Measurements from ENCODE around the gene MTHFD2L. TPM values are rescaled to one million over a fixed set of nuclear protein-coding genes. Genes with fewer than 3 reads are reported as not detected.

The MTHFD2L gene
- total RNA-seq, 1 experiment from 2014 or later = 7.1 TPM

- no peak for DNase-seq (ENCODE audit: low spot score)
These were observed 147.1 kb downstream of the MTHFD2L start for GRCh38 chr4:74305000-74305399.

GRCh38 chr4:74307170-74307569 is 149.3 kb downstream of the MTHFD2L start:
- no peak for DNase-seq (ENCODE audit: low spot score)

- no peak for DNase-seq (ENCODE audit: low spot score)
These were observed 150.3 kb downstream of the MTHFD2L start, which contains the start of gene EPGN for GRCh38 chr4:74308215-74308614. EPGN (plus strand) TSS chr4:74308470; CDS start chr4:74308534, 64 bp downstream.

GRCh38 chr4:74309223-74309622 is 151.3 kb downstream of the MTHFD2L start:
- no peak for DNase-seq (ENCODE audit: low spot score)

GRCh38 chr4:74311696-74312313 is 153.9 kb downstream of the MTHFD2L start:
- DNase-seq (ENCODE audit: low spot score) = peak; percentile 54

- DNase-seq (ENCODE audit: low spot score) = no peak
These were observed 156.4 kb downstream of the MTHFD2L start for GRCh38 chr4:74314329-74314728.

- no peak for DNase-seq (ENCODE audit: low spot score)
These were observed 157.0 kb downstream of the MTHFD2L start for GRCh38 chr4:74314944-74315343.

GRCh38 chr4:74315376-74315775 is 157.5 kb downstream of the MTHFD2L start:
- no peak for DNase-seq (ENCODE audit: low spot score)

GRCh38 chr4:74316397-74316796 is 158.5 kb downstream of the MTHFD2L start:
- DNase-seq (ENCODE audit: low spot score) = no peak

- no peak for DNase-seq (ENCODE audit: low spot score)
These were observed 159.8 kb downstream of the MTHFD2L start for GRCh38 chr4:74317616-74318246.

- DNase-seq (ENCODE audit: low spot score) = no peak
These were observed 160.4 kb downstream of the MTHFD2L start for GRCh38 chr4:74318276-74318675.

GRCh38 chr4:74319470-74319869 is 161.6 kb downstream of the MTHFD2L start:
- DNase-seq (ENCODE audit: low spot score) = no peak

GRCh38 chr4:74320559-74321118 is 162.7 kb downstream of the MTHFD2L start:
- DNase-seq (ENCODE audit: low spot score) = peak; percentile 56

GRCh38 chr4:74322301-74322700 is 164.4 kb downstream of the MTHFD2L start:
- no peak for DNase-seq (ENCODE audit: low spot score)

- no peak for DNase-seq (ENCODE audit: low spot score)
These were observed 165.7 kb downstream of the MTHFD2L start for GRCh38 chr4:74323663-74324062.

GRCh38 chr4:74324262-74324661 is 166.3 kb downstream of the MTHFD2L start:
- DNase-seq (ENCODE audit: low spot score) = no peak

GRCh38 chr4:74325886-74326285 is 168.0 kb downstream of the MTHFD2L start:
- no peak for DNase-seq (ENCODE audit: low spot score)

GRCh38 chr4:74327762-74328161 is 169.8 kb downstream of the MTHFD2L start:
- no peak for DNase-seq (ENCODE audit: low spot score)

GRCh38 chr4:74328501-74328900 is 170.6 kb downstream of the MTHFD2L start:
- no peak for DNase-seq (ENCODE audit: low spot score)

GRCh38 chr4:74329307-74329706 is 171.4 kb downstream of the MTHFD2L start:
- DNase-seq (ENCODE audit: low spot score) = no peak

- no peak for DNase-seq (ENCODE audit: low spot score)
These were observed 172.4 kb downstream of the MTHFD2L start for GRCh38 chr4:74330295-74330750.

GRCh38 chr4:74331252-74331651 is 173.3 kb downstream of the MTHFD2L start:
- DNase-seq (ENCODE audit: low spot score) = no peak

GRCh38 chr4:74331944-74332343 is 174.0 kb downstream of the MTHFD2L start:
- DNase-seq (ENCODE audit: low spot score) = no peak
